ENCODE data around the gene INSYN1.

GRCh38 chr15:73715417-73715816, 37.7 kb downstream of the INSYN1 start:
- no peak for TF ChIP-seq CTCF (IDR thresholded peaks at IDR 0.05; ENCODE audit: extremely low read depth in 1 of 2, insufficient read depth in 1 of 2, low read depth in 1 of 2, low read length in 2 of 2)
- TF ChIP-seq POLR2A (IDR thresholded peaks at IDR 0.05; ENCODE audit: low read depth, low read length), result no peak
- no peak for TF ChIP-seq POLR2AphosphoS5 (IDR thresholded peaks at IDR 0.05; ENCODE audit: insufficient read depth, low read depth, low read length)

Data from endothelial cell of umbilical vein (primary cell).